ENCODE measurements around the gene CCDC7.

DNA sequence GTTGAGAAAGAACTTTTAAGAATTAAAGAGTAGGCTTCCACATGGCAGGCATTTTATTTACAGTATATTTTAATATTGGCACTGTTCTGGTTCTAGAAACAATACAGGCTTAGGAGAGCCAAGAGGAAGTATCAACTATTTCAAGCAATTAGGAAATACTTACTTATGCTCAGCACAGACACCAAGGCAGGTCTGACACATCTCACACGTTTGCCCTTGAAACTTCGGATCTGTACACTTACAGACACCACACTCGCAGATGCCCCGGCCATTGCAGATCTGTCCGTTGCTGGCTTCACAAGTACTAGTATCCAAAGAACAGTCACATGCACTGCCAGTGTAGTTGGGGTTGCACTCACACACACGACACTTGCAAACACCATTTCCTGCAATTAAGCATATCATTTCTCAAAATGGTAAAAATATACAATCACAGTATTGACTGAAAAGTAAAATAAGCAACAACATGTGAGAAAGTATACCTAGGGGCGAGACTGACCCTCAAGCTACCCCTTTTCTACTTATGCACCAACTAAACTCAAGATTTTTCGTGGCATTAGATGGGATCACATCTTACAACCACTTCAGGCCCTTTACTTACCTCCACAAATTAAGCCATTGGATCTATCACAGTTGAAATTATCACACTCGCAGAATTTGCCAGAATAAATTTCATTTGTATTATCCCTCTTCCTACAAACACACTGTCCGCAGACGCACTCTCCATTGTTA lies 465.5 kb downstream of the CCDC7 start:
- TF ChIP-seq JUND (IDR thresholded peaks at IDR 0.05) (no peak), SIN3A (IDR thresholded peaks at IDR 0.05; ENCODE audit: borderline replicate concordance, low read depth, low read length) (no peak), EP300 (IDR thresholded peaks at IDR 0.05; ENCODE audit: borderline replicate concordance in 1 of 2, low read depth in 1 of 2, low read length in 1 of 2) (no peak)
- TF ChIP-seq, protein P1, sequence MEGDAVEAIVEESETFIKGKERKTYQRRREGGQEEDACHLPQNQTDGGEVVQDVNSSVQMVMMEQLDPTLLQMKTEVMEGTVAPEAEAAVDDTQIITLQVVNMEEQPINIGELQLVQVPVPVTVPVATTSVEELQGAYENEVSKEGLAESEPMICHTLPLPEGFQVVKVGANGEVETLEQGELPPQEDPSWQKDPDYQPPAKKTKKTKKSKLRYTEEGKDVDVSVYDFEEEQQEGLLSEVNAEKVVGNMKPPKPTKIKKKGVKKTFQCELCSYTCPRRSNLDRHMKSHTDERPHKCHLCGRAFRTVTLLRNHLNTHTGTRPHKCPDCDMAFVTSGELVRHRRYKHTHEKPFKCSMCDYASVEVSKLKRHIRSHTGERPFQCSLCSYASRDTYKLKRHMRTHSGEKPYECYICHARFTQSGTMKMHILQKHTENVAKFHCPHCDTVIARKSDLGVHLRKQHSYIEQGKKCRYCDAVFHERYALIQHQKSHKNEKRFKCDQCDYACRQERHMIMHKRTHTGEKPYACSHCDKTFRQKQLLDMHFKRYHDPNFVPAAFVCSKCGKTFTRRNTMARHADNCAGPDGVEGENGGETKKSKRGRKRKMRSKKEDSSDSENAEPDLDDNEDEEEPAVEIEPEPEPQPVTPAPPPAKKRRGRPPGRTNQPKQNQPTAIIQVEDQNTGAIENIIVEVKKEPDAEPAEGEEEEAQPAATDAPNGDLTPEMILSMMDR (IDR thresholded peaks at IDR 0.05): no peak

All from SK-N-SH (cell line).